ENCODE measurements around the gene ST6GALNAC6.
A peak's percentile ranks its signal among the peaks of the same experiment; 100 is the strongest.
"Not testable (repeated sequence)": the region's sequence is repeated elsewhere in the genome, so short reads cannot be mapped to it uniquely, and the experiment has no call there.

ST6GALNAC6 gene

DNA sequence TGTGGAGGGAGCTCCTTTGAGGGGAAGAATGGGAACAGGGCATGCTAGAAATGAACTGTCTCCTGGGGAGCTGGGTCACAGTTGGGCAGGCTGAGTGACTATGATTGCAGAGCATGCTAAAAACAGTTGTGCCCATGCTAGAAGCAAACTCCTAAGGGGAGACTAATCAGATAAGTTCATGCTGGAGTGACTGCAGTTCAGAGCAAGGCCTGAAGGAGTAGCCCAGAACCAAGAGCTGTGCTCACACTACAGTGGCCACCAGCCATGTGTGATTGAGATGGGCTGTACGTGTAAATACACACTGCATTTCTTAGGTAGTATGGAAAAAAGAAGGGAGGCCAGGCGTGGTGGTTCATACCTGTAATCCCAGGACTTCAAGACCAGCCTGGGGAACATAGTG, 11.6 kb downstream of the ST6GALNAC6 start:
- DNase-seq = peak; percentile 41

GRCh38 chr9:127886401-127886972, 12.9 kb downstream of the ST6GALNAC6 start:
- DNase-seq = no peak

GRCh38 chr9:127885508-127886281, 13.7 kb downstream of the ST6GALNAC6 start:
- DNase-seq = no peak

DNA sequence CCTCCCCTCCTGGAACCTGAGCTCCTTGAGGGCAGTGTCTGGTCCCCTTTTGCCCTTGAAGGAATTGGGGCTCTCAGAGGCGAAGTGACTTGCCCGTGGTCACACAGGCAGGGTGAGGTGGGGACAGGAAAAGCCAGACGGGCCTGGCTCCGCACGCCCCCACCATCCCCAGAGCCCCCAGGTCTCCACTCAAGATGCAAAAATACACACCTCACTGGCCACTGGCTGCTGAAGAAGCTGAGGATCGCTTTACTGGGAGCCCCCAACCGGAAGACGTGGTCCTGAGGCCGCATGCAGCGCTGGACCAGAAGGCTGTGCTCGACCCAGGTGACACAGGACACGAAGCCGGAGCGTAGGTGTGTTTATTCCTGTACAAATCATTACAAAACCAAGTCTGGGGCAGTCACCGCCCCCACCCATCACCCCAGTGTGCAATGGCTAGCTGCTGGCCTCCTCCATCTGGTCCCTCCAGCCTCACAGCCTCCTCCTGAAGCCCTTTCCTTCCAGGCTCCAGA, 14.4 kb downstream of the ST6GALNAC6 start:
- DNase-seq = no peak

DNA sequence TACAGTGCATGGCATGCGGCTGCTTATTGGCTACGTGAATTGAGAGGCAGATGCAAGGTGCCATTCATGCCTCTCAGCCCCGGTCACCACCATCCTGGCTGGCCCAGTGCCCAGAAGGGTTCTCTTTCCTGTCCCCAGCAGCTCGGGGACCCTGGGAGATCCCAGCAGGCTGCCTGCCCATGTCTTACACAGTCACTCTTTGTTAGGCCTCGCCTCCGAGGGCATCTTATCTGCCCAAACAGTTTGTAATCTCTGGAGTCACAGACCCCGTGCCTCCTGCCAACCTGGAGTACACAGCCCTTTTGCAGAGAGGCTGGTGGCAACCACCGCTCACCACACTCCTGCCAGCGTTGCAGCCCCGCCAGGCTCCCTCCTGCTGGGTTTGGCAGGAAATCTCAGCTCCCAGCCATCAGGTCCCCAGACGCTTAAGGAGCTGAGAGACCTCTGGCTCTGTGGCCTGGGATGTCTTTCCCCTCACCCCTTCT, 14.9 kb downstream of the ST6GALNAC6 start:
- DNase-seq = peak; percentile 20

GRCh38 chr9:127883959-127884358, 15.4 kb downstream of the ST6GALNAC6 start:
- no peak for DNase-seq

- DNase-seq = not testable (repeated sequence)
Observed at GRCh38 chr9:127881715-127882114, 17.7 kb downstream of the ST6GALNAC6 start.

DNA sequence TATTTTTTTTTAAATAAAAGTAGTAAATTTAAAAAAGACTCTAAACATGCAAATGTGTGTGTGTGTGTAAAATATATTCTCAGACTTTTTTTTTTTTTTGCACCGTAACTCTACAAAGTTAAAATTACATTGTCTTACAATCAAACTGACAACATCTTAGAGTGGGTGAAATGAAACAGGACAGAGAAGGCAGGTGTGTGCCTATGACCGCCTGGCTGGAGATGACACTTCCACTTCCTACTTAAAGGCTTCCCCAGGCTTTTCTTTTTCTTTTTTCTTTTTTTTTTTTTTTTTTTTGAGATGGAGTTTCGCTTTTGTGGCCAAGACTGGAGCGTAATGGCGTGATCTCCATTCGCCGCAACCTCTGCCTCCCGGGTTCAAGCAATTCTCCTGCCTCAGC, 19.3 kb downstream of the ST6GALNAC6 start:
- no peak for DNase-seq

- no peak for DNase-seq
Observed at GRCh38 chr9:127878652-127879390, 20.6 kb downstream of the ST6GALNAC6 start.

GRCh38 chr9:127878001-127878651, 21.3 kb downstream of the ST6GALNAC6 start:
- peak; percentile 49 for DNase-seq

DNA sequence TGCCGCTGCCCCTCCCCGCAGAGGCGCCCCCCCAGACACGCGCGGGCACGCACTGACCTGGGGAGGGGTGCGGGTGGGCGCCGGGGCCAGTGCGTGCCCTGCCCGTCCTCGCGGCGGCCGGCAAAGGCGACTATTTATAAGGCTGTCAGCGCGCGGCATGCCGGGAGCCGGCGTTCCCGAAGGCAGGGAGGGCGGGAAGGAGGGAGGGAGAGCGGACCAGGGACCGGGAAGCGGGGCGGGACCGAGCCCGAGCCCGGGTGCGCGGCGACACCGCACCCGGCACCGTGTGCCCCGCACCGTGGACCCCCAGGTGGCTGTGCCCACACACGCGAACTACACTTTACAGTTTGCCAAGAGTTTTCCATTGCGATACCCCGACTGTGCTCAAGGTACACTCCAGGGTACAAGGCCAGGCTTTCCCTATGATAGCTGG, 21.8 kb downstream of the ST6GALNAC6 start, which contains the start of gene AK1:
Gene AK1, minus strand, starts transcription at position 110 of the 433 bp plus-strand sequence. CDS start 3,058 bp downstream, outside the sequence.
- DNase-seq = peak; percentile 36

DNA sequence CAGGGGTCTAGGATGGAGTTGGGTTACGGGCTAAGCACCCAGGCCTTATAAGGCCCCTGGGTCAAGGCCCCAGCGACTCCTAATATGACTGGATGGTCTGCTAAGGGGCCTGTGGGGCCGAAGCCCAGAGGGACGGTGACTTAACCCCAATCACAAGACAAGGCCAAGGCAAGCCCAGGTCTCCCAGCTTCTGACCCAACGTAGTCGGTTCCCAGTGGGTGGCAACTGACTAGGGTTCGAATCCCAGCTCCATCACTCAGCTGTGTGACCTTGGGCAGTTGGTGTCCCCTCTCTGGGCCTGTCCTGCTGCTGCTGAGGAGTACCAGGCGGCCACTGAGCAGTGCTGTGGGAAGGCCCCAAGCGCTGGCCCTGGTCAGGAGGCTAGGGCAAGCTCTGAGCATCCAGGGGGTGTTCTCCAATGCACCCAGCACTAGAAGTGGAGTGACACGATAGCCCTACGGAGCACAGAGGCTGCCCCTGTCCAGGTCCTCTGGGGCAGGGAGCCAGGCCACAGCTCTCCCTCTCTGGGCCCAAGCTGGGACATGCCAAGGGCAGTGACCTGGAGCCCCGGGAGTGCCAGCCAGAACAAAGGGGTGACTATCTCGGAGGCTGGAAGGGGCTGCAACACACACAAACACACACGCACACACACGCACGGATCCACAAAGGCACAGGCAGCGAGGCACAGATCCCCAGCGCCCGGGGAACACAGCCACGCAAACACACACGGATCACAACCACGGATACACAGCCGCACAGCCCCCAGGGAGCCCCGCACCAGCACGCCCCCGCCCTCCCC, 22.4 kb downstream of the ST6GALNAC6 start:
- DNase-seq = no peak

GRCh38 chr9:127876026-127876763, 23.2 kb downstream of the ST6GALNAC6 start:
- no peak for DNase-seq

GRCh38 chr9:127875306-127875966, 24.0 kb downstream of the ST6GALNAC6 start:
- DNase-seq = no peak

- no peak for DNase-seq
Observed at GRCh38 chr9:127874301-127875221, 24.8 kb downstream of the ST6GALNAC6 start.

GRCh38 chr9:127873886-127874285, 25.5 kb downstream of the ST6GALNAC6 start:
- DNase-seq = no peak

DNA sequence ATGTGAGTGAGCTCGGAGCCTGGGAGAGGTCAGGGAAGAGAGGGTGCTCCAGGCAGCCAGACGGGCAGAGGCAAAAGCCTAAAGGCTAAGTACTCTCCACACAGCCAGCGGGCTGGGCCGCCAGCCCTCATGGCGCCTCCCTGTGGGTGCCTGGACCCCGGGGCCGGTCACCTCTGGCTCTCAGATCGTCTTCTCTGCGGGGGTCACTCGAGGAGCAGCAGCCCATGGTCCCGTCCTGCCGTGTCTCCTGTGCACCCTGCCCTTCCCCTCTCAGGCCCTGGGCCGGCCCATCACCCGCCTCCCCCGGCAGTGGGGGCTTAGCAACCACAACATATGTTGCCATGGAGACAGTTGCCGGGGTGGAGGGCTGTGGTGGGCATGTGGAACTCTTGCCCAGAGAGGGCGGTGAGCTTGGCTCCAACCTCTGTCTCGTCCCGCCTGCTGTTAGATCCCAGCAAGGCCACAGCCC, 26.1 kb downstream of the ST6GALNAC6 start:
- no peak for DNase-seq

DNA sequence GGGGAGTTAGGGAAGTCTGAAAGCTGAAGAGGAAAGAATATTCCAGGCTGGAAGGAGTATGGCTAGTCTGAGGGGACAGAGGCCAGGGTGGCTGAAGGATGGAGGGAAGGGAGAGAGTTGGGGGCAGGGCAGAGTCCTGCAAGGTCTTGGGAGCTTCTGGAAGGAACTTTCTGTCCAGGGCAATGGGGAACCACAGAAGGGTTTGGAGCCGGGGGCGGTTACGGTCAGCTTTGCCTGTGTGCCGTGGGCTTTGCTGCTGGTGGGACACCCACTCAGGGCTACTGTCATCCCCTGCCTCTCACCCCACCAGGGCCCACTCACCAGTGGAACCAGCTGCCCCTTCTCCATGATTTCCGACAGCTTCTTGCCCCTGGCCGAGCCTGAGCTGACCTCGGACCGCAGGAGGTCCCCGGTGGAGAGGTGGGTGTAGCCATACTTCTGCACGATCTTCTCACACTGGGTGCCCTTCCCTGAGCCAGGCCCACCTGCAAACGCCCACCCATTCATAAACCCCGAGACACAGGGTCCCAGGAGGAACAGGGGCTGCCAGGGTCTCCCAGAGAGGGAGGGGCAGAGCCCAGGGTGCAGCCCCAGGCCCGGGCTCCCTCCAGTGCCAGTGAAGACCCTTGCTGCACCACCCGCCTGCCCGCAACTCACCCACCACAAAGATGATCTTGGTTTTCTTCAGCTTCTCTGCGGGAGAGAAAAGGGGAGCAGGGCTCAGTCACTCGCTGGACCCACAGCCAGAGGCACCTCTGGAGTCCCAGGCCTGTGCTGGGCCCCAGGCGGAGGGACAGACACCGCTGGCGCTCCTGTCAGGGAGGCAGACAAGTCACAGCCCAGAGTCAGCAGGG, 26.8 kb downstream of the ST6GALNAC6 start:
- no peak for DNase-seq
